GM21360 (cell line): ENCODE measurements around the gene OR10A6.

Experiments
- ATAC-seq: cut with Tn5 transposase; IDR thresholded peaks from one replicate; pipeline ENCODE4 v1.9.1; 2021; ENCODE audit warnings: mild to moderate bottlenecking, moderate library complexity; ENCODE audit not compliant: unreplicated experiment

The OR10A6 gene, protein sequence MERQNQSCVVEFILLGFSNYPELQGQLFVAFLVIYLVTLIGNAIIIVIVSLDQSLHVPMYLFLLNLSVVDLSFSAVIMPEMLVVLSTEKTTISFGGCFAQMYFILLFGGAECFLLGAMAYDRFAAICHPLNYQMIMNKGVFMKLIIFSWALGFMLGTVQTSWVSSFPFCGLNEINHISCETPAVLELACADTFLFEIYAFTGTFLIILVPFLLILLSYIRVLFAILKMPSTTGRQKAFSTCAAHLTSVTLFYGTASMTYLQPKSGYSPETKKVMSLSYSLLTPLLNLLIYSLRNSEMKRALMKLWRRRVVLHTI

GRCh38 chr11:7931168-7931567 lies at the start of gene OR10A6:
Gene OR10A6, minus strand, starts transcription at chr11:7931268. Its CDS starts 2,606 bp downstream, at chr11:7928662.
- ATAC-seq: no peak

GRCh38 chr11:7977232-7977917 lies 46.3 kb upstream of the OR10A6 start:
- ATAC-seq: no peak

DNA sequence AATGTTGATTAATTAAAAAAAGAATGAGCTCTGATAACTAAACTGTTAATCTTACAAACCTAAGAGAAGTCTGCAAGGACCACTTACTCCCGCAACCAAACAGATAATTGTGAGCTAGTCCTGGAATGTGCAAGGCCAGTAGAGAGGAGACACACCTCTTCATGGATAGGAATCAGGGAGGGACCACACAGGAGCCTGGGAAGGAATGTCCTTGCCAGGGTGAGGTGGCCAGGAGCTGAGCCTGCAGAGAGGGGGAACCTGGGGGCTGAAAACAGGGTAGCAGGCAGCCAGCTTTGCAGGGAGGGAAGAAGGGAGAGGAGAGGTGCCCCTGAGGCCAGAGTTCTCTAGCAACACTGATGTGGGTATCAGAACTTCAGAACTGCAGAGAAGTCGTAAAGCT lies 43.6 kb upstream of the OR10A6 start:
- no peak for ATAC-seq

DNA sequence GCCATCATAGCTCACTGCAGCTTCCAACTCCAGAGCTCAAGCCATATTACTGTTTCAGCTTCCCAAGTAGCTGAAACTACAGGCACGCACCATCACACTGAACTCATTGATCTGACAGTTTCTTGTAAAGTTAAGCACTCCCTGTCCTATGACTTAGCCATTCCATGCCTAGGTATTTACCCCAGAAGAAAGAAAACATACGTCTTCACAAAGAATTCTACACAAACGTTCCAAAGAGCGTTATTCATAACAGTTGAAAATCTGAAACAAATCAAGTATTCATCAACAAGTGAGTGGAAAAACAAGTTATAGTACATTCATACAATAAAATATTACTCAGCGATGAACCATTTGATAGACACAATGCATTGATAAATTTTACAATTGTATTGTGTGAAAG lies 41.9 kb upstream of the OR10A6 start:
- no peak for ATAC-seq

DNA sequence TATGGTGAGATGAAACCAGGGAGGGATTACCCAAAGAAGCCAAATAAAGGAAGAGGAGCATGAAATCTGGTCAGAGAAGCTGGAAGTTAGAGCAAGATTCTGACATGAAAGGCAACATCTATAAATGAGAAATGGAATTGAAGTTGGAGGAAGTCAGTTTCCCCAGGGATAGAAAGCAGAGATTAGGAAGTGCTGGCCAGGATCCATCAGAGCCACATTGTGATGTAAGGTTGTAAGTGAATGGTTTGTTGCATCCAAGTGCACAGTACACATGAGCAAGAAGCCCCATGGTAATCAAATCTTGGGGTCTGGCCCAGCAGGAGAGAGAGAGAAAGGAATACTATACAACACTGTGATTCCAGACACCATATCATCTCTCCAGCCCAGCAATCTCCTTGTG lies 40.8 kb upstream of the OR10A6 start:
- ATAC-seq: no peak

- no peak for ATAC-seq
These were observed 38.9 kb upstream of the OR10A6 start for GRCh38 chr11:7969756-7970646.

- ATAC-seq: no peak
These were observed 37.6 kb upstream of the OR10A6 start for GRCh38 chr11:7968686-7969085.

DNA sequence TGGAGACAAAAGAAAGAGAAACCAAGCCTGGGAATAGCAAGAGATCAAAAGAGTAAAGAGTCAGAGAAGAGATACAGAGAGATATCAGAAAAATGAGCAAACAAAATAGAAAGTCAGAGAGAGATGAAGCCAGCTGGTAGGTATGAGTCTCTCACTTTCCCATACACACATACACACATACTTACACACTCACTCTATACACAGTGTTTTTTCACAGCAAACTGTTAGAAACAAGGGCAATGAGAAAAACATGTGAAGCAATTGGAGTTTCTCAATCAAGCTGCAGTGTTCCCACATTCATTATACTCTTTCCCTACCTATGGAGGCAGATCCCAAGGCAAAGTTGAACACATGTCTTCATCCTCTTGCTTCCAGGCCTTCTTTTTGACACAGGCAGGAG lies 36.8 kb upstream of the OR10A6 start:
- no peak for ATAC-seq

DNA sequence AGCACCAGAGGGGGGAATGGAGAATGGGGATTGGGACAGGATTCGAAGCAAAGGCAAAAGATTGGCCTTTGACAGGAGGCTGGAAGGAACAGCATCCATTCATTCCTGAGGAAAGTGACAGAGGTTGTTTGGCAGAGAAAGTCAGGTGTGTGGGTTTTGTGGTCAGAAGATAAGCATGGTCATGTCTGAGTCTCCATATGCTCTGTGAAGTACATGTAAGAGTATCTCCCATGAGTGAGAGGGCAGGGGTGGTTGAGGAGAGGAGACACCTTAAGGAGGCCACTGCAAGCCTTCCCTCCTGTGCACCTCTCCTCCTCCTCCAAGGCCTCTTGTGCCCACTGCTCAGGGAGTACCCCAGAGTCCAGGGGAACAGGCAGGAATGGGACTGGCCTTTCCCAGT lies 36.0 kb upstream of the OR10A6 start:
- no peak for ATAC-seq

DNA sequence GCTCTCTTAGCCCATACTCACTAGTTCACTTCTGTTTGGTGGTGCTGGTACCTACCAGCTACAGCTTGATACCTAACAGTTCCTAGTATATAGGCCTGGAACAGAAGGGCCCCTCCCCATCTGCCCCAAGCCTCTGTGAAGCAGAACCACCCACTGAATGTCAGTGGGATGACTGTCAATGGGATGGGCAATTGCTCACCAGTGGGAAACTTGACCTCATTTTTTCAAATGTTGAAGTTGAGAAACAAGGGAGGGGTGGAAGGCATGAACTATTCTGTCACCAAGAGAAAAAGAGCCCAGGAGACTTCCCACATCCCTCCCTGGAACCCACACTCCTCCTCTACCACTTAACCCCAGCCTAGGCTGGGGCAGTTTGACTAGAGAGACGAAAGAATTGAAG lies 34.3 kb upstream of the OR10A6 start, which contains the start of gene NLRP10:
Gene NLRP10 (minus strand): TSS at position 62 of the 400 bp plus-strand sequence. CDS start 1,952 bp downstream, outside the sequence.
- no peak for ATAC-seq

- ATAC-seq: no peak
These were observed 33.8 kb upstream of the OR10A6 start for GRCh38 chr11:7964873-7965272.

GRCh38 chr11:7964261-7964660 lies 33.2 kb upstream of the OR10A6 start:
- no peak for ATAC-seq

DNA sequence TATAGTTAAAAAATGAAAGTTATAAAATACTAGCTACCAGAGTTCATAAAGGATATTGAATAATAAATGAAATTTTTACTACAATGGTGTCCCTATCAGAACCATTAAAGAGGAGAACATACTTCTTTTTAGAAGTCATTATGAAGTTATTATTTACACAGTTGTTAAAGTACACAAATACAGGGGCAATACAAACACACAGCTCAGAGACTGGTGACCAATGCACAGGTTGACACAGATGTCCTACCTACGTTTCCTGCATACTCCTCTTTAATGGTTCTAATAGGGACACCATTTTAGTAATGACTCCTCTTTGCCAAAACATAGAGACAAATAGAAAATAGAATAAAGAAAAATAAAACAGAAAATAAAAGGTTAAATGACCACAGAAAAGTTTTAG lies 24.1 kb upstream of the OR10A6 start:
- ATAC-seq: no peak

GRCh38 chr11:7949934-7950333 lies 18.9 kb upstream of the OR10A6 start:
- no peak for ATAC-seq

- no peak for ATAC-seq
These were observed 13.1 kb upstream of the OR10A6 start for GRCh38 chr11:7944123-7944522.

DNA sequence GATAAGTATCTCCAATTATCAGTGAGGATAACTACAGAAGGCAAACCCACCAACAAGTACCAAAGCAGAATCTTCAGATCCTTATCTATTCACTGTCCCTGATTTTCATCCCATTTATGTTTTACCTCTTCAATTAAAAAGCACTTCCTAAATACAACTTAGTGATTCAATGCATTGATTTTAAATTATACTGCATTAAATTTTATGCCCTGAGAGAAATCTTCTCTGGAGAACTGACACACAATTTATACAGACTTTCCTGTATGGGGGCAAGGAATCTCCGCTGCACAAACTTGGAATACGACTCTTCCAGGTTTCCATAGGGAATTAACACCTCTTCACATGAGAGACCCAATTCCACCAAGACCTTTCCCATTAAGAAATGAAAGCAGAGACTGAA lies 10.5 kb upstream of the OR10A6 start, which contains the start of gene OR10A3:
Gene OR10A3 (minus strand): TSS at position 101 of the 400 bp plus-strand sequence. CDS start 2,188 bp downstream, outside the sequence.
- no peak for ATAC-seq

GRCh38 chr11:7941146-7941545 lies 10.1 kb upstream of the OR10A6 start:
- no peak for ATAC-seq

GRCh38 chr11:7936615-7937014 lies 5.5 kb upstream of the OR10A6 start:
- ATAC-seq: no peak

DNA sequence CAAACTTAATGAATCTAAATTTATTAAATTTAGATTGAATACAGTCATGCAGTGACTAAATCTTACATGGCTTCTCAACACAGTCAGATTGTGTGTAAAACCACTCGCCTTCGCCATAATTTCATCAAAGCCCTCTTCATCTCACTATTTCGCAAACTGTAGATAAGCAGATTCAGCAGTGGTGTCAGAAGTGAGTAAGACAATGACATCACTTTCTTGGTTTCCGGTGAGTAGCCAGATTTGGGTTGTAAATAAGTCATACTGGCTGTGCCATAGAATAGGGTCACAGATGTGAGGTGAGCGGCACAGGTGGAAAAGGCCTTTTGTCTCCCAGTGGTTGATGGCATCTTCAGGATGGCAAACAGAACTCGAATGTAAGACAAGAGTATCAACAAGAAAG lies 3.4 kb downstream of the OR10A6 start:
- ATAC-seq: no peak

GRCh38 chr11:7924536-7924935 lies 6.5 kb downstream of the OR10A6 start:
- ATAC-seq: no peak

- ATAC-seq: no peak
These were observed 12.9 kb downstream of the OR10A6 start for GRCh38 chr11:7918141-7918540.
